ENCODE results near the gene FAM13C. TPM values are rescaled to one million over a fixed set of nuclear protein-coding genes. Genes with fewer than 3 reads are reported as not detected.

FAM13C gene
- total and polyA plus RNA-seq, 10 donors: 1.5 to 19.7 (median 8.9) TPM

GRCh38 chr10:59255463-59255862, 106.9 kb downstream of the FAM13C start:
- Histone ChIP-seq H3K9me3 (no peaks in the 10 kb centered on the region), H3K4me3 (no peak overlapping the region), H3K36me3 (no peaks in the 10 kb centered on the region), H3K27ac (no peak overlapping the region), H3K4me1 (no peaks in the 10 kb centered on the region), H3K27me3 (replicated peaks in 1 of 7) (no peaks in the 10 kb centered on the region)
- intact Hi-C loops (cut with DNase I; ENCODE audit: low total_unique reads): no loop called here
- no peak for DNase-seq
- 87 to 100% (median 94%) methylated on average over 1 of the region's 1 CpG for WGBS, 5 donors
- TF ChIP-seq POLR2A (IDR thresholded peaks at IDR 0.05): no peak
- TF ChIP-seq POLR2AphosphoS5 (IDR thresholded peaks at IDR 0.05): no peak
- TF ChIP-seq, protein P1, sequence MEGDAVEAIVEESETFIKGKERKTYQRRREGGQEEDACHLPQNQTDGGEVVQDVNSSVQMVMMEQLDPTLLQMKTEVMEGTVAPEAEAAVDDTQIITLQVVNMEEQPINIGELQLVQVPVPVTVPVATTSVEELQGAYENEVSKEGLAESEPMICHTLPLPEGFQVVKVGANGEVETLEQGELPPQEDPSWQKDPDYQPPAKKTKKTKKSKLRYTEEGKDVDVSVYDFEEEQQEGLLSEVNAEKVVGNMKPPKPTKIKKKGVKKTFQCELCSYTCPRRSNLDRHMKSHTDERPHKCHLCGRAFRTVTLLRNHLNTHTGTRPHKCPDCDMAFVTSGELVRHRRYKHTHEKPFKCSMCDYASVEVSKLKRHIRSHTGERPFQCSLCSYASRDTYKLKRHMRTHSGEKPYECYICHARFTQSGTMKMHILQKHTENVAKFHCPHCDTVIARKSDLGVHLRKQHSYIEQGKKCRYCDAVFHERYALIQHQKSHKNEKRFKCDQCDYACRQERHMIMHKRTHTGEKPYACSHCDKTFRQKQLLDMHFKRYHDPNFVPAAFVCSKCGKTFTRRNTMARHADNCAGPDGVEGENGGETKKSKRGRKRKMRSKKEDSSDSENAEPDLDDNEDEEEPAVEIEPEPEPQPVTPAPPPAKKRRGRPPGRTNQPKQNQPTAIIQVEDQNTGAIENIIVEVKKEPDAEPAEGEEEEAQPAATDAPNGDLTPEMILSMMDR (IDR thresholded peaks at IDR 0.05 in 8 of 11, conservative IDR thresholded peaks at IDR 0.05 in 3 of 11): no peak

GRCh38 chr10:59252491-59252890, 109.9 kb downstream of the FAM13C start:
- Histone ChIP-seq H3K4me3 (no peak overlapping the region), H3K27ac (no peak overlapping the region), H3K36me3 (no peaks in the 10 kb centered on the region), H3K9me3 (no peaks in the 10 kb centered on the region), H3K27me3 (replicated peaks in 1 of 7) (no peaks in the 10 kb centered on the region), H3K4me1 (no peaks in the 10 kb centered on the region)
- no peak for DNase-seq
- intact Hi-C loops (cut with DNase I; ENCODE audit: low total_unique reads): no loop called here
- TF ChIP-seq, protein P1 (IDR thresholded peaks at IDR 0.05 in 8 of 11, conservative IDR thresholded peaks at IDR 0.05 in 3 of 11): no peak
- TF ChIP-seq POLR2AphosphoS5 (IDR thresholded peaks at IDR 0.05): no peak
- TF ChIP-seq POLR2A (IDR thresholded peaks at IDR 0.05): no peak

GRCh38 chr10:59245686-59246085, 116.7 kb downstream of the FAM13C start:
- Histone ChIP-seq H3K27me3 (replicated peaks in 1 of 7) (no peaks in the 10 kb centered on the region), H3K27ac (no peak overlapping the region), H3K9me3 (no peaks in the 10 kb centered on the region), H3K4me1 (no peaks in the 10 kb centered on the region), H3K4me3 (no peak overlapping the region), H3K36me3 (no peaks in the 10 kb centered on the region)
- WGBS, 5 donors: 83 to 98% (median 92%) methylated on average over 1 of the region's 1 CpG
- DNase-seq: no peak
- TF ChIP-seq POLR2AphosphoS5 (IDR thresholded peaks at IDR 0.05) (no peak), POLR2A (IDR thresholded peaks at IDR 0.05) (no peak)
- TF ChIP-seq, protein P1 (IDR thresholded peaks at IDR 0.05 in 8 of 11, conservative IDR thresholded peaks at IDR 0.05 in 3 of 11): no peak
- intact Hi-C loops (cut with DNase I; ENCODE audit: low total_unique reads): no loop called here

- Histone ChIP-seq H3K27me3 (replicated peaks in 1 of 7) (no peaks in the 10 kb centered on the region), H3K27ac (no peak overlapping the region), H3K4me1 (no peaks in the 10 kb centered on the region), H3K36me3 (no peaks in the 10 kb centered on the region), H3K4me3 (no peak overlapping the region), H3K9me3 (no peaks in the 10 kb centered on the region)
- no peak for DNase-seq
- intact Hi-C loops (cut with DNase I; ENCODE audit: low total_unique reads): loop anchor here (5.0 kb wide), 1 partner anchor 377 kb away; no protein-coding TSS in a partner anchor
- TF ChIP-seq, protein P1 (IDR thresholded peaks at IDR 0.05 in 8 of 11, conservative IDR thresholded peaks at IDR 0.05 in 3 of 11): no peak
- no peak for TF ChIP-seq POLR2A (IDR thresholded peaks at IDR 0.05)
- no peak for TF ChIP-seq POLR2AphosphoS5 (IDR thresholded peaks at IDR 0.05)
- 92 to 100% (median 95%) methylated on average over 1 of the region's 1 CpG for WGBS, 5 donors
Observed at GRCh38 chr10:59244871-59245270, 117.5 kb downstream of the FAM13C start.

Measured in spleen (tissue), 11 donors.